IPS DF 19.7 (cell line): ENCODE measurements around the gene KCNA2.

Experiments
- DNase-seq: peaks from one replicate; pipeline ENCODE4 v3.0.0-alpha.2; 2013; ENCODE audit warnings: low read depth, low spot score

KCNA2 gene

GRCh38 chr1:110628323-110629105, 22.4 kb upstream of the KCNA2 start:
- DNase-seq = no peak

GRCh38 chr1:110627764-110628163, 21.6 kb upstream of the KCNA2 start:
- DNase-seq = no peak

- no peak for DNase-seq
Measured at GRCh38 chr1:110626889-110627288, 20.7 kb upstream of the KCNA2 start.

- no peak for DNase-seq
Measured at GRCh38 chr1:110620686-110621085, 14.5 kb upstream of the KCNA2 start.

- DNase-seq = no peak
Measured at GRCh38 chr1:110620250-110620615, 14.1 kb upstream of the KCNA2 start.

GRCh38 chr1:110619412-110620249, 13.5 kb upstream of the KCNA2 start:
- no peak for DNase-seq

- no peak for DNase-seq
Measured at GRCh38 chr1:110618668-110619067, 12.5 kb upstream of the KCNA2 start.

GRCh38 chr1:110617589-110617988, 11.4 kb upstream of the KCNA2 start:
- DNase-seq = no peak

- DNase-seq = no peak
Measured at GRCh38 chr1:110617116-110617515, 11.0 kb upstream of the KCNA2 start.

- no peak for DNase-seq
Measured at GRCh38 chr1:110616587-110616986, 10.4 kb upstream of the KCNA2 start.

- peak; percentile 54 for DNase-seq
Measured at GRCh38 chr1:110615548-110616130, 9.5 kb upstream of the KCNA2 start.

GRCh38 chr1:110612060-110612745, 6.0 kb upstream of the KCNA2 start:
- DNase-seq = no peak

GRCh38 chr1:110610696-110611286, 4.6 kb upstream of the KCNA2 start:
- no peak for DNase-seq

GRCh38 chr1:110610084-110610483, 3.9 kb upstream of the KCNA2 start:
- no peak for DNase-seq

GRCh38 chr1:110608247-110608646, 2.1 kb upstream of the KCNA2 start:
- no peak for DNase-seq

- DNase-seq = no peak
Measured at GRCh38 chr1:110607536-110608230, 1.5 kb upstream of the KCNA2 start.

GRCh38 chr1:110606657-110607535, 738 bp upstream of the KCNA2 start:
- no peak for DNase-seq

- DNase-seq = no peak
Measured at GRCh38 chr1:110605446-110605845, 712 bp downstream of the KCNA2 start.

- DNase-seq = no peak
Measured at GRCh38 chr1:110604586-110605148, 1.5 kb downstream of the KCNA2 start.

- DNase-seq = no peak
Measured at GRCh38 chr1:110603058-110603457, 3.1 kb downstream of the KCNA2 start.
